Measurements from ENCODE around the gene ZXDC.

Gene ZXDC, protein sequence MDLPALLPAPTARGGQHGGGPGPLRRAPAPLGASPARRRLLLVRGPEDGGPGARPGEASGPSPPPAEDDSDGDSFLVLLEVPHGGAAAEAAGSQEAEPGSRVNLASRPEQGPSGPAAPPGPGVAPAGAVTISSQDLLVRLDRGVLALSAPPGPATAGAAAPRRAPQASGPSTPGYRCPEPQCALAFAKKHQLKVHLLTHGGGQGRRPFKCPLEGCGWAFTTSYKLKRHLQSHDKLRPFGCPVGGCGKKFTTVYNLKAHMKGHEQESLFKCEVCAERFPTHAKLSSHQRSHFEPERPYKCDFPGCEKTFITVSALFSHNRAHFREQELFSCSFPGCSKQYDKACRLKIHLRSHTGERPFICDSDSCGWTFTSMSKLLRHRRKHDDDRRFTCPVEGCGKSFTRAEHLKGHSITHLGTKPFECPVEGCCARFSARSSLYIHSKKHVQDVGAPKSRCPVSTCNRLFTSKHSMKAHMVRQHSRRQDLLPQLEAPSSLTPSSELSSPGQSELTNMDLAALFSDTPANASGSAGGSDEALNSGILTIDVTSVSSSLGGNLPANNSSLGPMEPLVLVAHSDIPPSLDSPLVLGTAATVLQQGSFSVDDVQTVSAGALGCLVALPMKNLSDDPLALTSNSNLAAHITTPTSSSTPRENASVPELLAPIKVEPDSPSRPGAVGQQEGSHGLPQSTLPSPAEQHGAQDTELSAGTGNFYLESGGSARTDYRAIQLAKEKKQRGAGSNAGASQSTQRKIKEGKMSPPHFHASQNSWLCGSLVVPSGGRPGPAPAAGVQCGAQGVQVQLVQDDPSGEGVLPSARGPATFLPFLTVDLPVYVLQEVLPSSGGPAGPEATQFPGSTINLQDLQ

DNA sequence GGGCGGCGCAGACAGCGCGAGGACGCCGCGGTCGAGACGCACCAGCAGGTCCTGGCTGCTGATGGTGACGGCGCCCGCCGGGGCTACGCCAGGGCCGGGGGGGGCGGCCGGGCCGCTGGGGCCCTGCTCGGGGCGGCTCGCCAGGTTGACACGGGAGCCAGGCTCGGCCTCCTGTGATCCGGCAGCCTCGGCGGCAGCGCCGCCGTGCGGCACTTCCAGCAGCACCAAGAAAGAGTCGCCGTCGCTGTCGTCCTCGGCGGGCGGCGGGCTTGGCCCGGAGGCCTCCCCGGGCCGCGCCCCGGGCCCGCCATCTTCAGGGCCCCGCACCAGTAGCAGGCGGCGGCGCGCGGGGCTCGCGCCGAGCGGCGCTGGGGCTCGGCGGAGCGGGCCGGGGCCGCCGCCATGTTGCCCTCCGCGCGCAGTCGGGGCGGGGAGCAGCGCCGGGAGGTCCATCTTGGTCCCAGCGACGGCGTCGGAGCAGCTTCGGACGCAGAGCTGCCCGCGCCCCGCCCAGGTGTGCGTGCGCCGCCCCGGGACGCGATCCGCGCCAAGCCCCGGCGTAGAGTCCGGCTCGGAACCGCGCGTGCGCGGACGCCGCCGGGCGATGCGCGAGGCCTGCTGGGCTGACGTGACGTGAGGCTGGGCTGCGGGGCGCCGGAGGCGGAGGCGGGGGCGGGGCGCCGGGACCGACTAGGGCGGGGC lies at the start of gene ZXDC:
TSS of gene ZXDC (minus strand) at position 479 of the 702 bp plus-strand sequence. CDS start at position 453, 26 bp downstream.
- peak; percentile 97 for DNase-seq

DNA sequence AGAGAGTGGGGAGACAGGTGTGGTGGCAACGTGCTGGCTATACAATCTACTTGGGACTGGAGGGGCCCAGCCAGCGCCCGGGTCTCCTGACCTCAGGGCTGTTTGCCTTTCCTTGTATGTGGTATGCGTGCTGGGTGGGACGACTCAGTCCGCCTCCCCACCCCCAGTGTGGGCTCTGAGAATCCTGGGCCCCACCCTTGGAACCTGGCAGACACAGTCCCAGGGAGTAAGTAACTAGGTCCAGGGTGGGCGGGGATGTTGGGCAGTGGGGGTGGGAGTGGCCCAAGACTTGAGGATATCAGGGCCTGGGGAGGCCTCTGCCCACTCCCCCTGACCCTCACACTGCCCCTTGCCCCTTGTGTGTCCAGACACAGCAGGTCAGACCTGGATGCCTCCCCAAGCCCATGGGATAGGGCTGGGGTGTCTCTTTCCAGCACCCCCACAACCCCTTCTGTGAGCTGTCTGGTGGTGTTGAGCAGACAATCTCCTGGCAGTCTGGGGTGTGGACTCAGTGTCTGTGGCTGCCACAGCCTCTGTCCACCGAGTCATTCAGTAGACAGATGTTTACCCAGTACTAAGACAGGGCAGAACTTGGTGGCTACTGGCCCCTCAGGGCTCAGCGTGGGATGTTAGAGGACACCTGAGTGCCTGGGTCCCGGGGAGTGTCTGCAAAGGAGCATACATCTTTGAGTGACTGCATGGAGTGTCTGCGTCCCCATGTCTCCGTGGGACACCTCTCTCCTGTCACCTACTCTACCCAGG lies 49.6 kb upstream of the ZXDC start:
- DNase-seq, result no peak

DNA sequence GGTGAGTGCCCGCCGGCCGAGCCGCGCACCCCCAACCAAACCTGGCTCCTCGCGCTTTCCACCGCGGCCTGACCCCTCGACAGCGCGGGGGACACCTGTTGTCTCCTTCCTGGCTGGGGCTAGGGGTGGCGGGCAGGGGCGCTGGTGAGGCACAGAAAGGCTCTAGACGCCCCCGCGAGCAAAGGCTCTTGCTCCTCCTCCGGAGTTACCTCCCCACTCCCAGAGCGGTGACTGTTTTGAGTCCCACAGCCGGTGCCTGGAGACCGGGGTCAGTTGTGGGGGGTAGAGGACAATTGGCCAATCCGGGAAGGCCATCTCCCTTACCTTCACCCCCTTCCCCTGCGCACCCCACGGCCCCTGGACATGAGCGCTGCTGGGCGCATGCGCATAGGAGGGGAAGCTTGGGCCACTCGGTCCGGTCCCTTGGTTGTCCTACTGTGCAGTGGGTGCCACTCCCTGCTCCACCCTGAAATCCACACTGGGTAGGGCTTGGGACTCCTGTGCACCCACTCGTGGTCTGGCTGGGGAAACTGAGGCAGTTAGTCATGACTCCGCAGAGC lies 48.8 kb upstream of the ZXDC start:
- DNase-seq, result no peak

DNA sequence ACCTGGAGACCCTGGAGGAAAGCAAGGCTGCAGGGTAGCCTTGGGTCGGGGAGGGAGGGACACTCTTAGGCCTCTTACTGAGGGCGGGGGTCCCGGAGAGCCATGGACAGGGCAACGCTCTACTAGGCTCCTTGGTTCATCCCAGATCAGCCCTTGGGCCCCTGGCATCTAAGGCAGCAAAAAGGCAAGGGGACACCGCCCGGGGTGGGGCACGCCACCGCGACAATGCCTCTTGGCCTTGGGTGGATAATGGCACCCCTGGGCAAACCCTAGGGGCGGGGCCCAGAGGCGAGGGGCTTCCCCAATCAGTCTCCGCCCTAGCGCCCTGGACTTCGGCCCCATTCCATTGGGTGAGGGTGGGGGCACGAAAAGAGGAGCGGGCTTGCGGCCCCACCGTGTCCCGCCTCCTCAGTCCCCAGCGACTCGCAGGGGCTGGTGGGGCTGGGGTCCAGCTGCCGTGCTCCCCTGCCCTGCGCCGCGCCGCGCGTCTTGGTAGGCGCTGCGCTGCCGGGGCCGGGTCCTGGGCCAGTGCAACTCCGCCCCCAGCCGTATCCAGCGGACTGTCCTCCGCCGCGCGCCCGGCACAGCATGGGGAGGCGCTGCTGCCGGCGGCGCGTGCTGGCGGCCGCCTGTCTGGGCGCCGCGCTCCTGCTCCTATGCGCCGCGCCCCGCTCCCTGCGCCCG lies 48.2 kb upstream of the ZXDC start, which contains the start of gene CHST13:
TSS of gene CHST13 (plus strand) at position 411 of the 684 bp plus-strand sequence. CDS start at position 589, 178 bp downstream.
- no peak for DNase-seq

DNA sequence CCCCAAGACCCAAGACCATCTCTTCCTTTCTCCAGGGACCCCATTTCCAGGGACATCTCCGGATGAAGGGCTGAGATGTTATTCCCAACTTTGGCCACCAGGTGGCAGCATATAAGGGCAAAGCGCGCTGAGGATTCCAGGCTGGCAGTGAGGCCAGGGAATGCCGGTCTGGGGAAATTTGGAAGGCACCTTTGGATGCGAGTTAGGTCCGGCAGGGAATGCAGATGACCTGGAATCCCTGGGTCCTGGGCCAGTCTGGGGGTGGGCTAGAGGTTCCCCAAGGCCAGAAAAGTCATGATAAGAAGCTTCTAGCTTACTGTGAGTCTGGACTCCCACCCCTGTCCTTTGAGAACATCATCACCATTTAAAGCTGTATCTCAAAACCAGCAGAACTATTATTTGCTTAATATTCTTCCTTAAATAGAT lies 46.7 kb upstream of the ZXDC start:
- peak; percentile 75 for DNase-seq

DNA sequence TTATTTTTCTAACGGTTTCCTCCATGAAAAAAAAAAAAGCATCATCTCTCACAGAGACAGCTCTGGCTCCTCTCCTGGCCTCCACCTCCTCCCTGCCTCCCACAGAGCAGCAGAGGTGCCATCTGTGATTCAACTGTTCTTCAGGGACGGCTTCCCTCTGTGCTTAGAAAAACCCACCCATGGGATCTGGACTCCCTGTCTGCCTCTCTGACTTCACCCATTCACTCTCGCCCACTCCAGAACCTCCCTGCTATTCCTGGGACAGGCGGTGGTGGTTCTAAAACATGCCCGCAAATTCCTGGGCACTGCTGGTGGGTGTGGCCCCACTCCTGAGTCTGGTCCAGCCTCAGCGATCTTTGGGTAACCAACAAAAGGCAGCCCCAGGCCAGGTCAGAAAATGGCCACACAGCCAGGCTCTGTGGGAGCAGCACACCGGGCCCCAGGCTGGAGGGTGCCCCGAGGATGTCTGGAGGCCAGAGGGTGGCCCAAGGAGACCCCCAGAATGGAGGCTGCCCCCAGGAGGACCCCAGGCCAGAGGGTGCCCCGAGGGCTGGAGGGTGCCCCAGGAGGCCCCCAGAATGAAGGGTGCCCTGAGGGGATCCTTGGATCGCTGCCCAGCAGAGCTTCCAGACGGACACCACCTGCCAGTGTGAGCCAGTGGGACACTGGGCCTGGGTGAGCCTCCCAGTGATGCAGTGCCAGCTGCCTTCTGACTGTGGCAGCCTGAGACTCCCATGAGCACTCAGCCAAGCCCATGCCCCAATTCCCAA lies 45.6 kb upstream of the ZXDC start:
- DNase-seq, result no peak

DNA sequence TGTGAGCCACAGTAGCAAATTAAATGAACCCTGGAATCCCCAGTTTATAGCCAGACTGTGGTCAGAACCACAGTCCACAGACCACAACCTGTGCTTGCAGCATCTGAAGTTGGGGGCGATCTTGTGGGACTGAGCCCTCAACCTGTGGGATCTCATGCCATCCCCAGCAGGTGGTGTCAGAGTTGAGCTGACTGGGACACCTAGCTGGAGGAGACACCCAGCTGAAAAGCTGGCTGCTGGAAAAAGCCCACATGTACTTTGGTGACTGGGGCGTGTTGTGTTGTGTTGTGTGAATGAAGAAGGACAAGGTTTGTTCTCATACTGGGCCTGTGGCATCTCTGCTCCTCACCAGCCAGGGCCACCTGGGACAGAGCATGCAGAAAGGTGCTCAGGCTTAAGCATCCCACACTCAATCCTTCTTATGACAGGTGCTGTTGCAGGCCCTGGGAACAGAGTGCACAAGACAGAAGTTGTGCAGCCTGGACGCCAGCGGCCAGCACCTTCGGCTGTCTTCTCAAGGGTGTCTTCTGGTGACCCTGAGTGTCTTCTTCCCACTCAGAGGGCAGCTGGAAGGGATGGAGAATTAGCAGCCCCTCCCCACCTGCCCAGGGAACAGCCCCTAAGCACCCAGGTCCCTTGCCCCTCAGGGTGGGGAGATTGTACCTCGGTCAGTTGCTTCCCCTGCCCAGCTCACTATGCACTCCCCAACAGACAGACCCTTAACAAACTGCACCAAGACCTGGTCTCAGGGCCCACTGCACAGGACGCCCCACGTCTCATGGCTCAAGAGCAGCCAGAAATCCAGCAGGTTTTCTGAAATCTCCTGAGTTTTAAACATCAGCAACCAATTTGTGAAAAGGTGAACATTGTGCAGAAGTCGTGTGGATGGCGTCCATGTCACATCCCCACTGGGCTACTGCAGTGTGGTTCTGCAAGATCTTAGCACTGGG lies 44.1 kb upstream of the ZXDC start:
- DNase-seq, result no peak

DNA sequence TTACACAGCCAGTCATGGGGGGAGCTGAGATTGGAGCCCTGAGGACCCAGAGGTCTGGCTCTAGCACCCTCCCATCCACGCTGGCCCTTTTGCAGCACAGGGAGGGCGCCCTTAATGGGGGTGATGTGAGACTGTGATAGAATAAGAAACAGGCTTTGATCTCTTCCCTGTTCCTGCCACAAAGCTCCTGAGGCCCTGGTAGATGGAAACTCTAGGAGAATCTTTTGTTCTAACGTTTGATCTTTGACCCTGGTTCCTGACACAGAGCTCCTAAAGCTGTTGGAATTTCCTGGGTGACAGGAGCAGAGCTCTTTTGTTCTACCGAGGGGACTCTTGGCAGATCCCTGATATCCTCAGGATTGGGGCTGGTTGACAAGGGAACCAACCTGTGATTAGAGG lies 43.1 kb upstream of the ZXDC start:
- no peak for DNase-seq

DNA sequence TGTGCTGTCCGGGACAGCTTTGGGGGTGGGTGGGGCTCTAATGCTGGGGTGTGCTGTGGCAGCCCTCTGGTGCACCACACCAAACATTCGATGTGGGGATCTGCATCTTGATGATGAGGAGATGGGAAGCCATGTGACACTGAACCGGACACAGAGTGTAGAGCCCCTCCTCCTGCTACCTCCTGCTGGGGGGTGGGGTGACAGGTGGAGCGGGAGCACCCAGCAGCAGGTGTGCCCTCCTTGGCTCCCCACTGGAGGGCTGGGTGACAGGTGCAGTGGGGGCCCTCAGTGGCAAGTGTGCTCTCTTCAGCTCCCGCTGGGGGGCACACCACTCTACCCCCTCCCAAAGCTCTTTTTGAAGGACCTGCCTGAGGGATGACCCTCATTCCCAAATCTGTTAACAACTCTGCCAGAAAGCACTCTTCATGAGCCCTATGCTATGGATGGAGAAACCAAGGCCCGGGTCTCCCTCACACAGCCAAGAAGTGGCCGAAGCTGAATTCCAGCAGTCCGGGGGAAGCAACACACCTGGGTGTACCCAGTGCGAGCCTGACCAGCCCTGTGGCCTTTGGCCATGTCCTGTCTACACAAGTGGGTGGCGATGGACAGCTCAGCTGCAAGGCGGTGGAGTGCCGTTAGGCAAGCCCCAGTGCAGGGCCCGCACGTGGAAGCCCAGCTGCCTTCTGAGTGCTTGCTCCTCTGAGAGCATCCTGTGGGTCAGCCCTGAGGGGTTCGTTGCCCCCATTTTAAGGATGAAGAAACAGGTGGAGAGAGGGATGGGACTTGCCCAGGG lies 42.5 kb upstream of the ZXDC start:
- DNase-seq, result no peak

DNA sequence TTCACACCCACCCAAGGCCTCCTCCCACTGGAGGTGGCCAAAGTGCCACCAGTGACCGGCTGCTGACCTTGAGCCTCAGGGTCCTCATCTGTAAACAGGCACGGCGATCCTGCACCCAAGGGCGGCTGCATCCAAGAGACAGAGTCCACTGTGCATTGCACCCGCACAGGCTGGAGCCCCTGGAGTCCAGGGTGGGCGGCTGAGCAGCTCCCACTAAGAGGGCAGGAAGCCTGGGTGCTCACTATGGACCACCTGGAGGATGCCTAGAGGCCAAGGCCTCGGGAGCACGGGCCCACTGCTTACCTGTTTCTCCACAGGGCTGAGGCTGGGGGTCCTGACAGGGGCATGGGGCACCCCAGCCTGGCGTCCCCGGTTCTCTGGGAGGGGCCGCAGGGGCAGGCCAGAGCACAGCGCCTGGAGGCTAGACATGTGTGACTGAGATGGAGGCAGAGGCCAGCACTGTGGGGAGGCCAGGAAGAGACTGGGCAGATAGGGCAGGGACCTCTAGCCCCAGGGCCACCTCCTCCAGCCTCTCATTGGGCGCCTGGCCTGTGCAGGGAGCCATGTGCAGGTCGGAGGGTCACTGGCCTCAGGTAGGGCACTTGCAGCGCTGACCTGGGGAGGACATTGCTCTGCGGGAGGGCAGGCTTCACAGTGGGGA lies 41.7 kb upstream of the ZXDC start, which contains the start of gene UROC1:
TSS of gene UROC1 (minus strand) at position 483 of the 661 bp plus-strand sequence. CDS start at position 429, 54 bp downstream.
- no peak for DNase-seq

DNA sequence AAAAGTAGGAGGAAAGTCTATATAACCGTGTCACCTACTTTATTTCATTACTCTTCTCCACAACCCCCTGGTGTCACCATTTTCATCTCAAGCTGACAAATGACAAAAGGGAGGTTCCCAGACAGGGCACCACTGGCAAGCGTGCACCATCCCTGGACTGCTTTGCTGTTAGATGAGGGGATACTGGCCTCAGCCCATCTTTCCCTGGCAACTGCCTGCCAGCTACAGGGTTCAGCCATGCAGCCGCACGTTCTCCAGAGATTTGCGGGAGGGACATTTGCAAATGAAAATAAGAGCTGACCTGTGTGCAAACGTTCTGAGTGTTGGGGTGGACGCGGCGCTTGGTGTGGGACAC lies 41.2 kb upstream of the ZXDC start:
- no peak for DNase-seq

DNA sequence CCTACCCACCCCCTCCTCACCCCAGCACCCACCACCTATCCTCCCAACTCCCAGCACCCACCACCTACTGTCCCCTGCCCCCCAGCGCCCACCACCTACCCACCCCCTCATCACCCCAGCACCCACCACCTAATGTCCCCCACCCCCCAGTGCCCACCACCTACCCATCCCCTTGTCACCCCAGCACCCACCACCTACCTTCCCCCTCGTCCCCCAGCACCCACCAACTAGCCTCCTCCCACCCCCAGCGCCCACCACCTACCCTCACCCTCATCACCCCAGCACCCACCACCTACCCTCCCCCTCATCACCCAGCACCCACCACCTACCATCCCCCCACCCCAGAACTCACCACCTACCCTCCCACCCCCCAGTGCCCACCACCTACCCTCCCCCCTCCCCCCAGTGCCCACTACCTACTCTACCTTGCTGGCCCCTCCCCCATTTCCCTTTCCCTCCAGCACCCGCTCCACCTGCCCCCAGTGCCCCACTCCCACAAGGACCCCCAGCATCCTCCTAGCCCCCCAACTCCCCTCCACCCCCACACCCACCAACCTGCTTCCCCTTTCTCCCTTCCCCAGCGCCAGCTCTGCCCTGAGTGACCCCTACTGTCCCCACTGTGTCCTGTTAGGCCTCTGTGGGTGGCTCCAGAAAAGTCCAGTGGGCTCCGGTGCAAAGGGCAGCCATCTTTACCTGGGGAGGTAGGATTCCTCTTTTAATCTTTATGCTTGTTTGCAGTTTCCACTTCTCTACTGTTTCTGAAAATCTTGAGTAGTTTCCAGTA lies 40.7 kb upstream of the ZXDC start:
- DNase-seq, result no peak

DNA sequence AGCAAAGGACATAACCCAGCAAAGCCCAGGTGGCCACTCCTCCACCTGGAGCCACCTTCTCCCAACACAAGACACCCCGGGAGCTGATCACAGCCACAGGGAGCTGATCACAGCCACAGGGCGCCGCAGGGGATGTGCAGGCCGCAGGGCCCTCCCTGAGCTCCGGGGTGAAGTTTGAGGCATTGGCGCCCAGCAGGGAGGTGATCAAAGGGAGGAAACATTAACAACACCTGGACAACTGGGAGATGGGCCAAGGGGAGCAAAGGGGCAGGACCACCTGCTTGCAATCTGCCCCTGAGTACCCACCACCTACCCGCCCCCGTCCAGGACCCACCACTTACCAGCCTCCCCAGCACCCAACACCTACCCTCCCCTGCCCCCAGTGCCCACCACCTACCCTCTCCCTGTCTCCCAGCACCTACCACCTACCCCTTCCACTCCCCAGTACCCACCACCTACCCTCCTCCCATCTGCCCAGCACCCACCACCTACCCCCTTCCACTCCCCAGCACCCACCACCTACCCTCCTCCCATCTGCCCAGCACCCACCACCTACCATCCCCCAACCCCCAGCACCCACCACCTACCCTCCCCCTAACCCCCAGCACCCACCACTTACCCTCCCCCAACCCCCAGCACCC lies 39.5 kb upstream of the ZXDC start:
- no peak for DNase-seq

DNA sequence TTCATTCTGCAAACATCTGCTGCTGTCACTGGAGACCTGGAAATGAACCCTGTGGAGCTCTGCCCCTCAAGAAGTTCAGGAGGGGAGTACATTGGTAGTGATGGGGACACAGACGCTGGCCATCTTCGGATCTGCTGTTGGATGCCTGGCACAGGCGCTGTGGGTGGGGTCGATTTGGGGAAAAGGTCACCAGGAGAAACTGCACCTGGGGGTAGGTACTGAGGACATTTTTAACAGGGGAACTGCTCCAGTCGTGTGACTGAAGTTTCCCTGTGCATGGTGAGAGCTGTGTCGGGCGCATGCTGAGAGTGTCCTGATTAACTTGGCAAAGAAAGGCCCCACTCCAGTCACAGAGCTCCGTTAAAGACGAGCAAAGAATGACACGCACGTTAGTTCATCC lies 38.5 kb upstream of the ZXDC start:
- DNase-seq, result no peak

DNA sequence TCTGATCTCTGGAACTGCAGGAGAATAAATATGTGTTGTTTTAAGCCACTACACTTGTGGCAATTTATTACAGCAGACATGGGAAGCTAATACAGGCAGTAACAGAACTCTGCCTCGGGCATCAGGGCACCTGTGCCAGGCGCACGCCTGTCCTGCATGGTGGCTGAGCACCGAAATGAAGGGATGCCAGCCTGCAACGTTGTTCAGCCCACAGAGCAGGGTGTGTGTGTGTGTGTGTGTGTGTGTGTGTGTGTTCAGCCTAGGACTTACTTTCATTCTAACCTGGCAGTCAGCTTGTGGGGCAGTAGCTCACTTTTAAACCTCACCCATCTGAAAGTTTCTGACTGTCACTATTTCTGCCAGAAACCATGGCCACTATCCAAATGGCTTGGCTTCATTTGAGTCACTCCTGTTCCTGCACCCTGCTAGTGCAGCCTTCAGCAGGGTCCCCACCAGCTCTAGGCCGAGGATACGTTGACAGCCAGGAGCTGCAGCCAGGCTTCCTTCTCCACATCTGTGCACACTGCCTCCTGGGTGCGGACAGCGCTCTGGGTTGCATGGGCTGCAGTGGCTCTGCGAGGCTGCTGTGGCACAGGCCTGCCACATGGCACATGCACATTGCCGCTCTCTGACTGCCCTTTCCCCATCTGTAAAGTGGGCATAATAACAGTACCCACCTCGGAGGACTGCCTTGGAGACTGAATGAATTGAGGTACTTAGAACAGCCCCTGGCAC lies 37.4 kb upstream of the ZXDC start:
- no peak for DNase-seq

DNA sequence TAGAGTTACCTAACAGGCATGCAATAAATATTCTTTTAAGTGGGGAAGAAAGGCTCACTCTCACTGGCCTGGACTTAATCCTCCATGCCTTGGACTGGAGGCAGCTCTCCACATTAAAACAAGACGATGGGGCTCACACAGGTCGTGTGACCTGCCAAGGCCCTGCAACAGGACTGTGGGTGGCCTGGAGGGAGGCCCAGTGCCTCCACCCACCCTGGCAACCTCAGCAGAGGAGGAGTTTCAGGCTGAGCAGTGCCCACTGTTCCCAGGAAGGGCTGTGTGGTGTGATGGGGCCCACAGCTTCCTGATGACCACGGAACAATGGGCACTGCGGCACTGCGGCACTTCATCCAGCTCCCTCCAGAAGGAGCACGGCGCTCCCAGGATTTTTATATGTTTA lies 36.3 kb upstream of the ZXDC start:
- DNase-seq, result no peak
